ENCODE data around the gene SEMA4F. TPM values are rescaled to one million over a fixed set of nuclear protein-coding genes. Genes with fewer than 3 reads are reported as not detected.

SEMA4F gene
- polyA plus RNA-seq, 2 of the 4 experiments (the other 2 are of a cell fraction): 8.5 to 9.3 TPM

DNA sequence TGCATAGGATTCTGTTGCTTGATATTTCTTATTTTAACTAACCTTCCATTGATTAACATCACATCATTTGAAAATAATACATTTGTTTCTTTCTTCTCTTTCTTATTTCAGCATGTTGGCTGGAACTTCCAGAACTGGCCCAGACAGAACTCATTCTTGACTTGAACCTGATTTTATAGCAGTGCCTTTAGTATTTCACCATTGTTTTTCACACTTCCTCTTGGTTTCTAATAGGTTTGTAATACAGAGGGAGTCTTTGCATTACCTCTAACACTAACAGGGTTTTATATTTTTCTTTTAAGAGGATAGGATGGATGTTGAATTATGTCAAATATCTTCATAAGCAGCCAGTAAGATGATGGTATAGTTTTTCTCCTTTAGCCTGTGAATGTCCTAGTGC is 39.2 kb downstream of the SEMA4F start (continued):
- TF ChIP-seq, protein P1, sequence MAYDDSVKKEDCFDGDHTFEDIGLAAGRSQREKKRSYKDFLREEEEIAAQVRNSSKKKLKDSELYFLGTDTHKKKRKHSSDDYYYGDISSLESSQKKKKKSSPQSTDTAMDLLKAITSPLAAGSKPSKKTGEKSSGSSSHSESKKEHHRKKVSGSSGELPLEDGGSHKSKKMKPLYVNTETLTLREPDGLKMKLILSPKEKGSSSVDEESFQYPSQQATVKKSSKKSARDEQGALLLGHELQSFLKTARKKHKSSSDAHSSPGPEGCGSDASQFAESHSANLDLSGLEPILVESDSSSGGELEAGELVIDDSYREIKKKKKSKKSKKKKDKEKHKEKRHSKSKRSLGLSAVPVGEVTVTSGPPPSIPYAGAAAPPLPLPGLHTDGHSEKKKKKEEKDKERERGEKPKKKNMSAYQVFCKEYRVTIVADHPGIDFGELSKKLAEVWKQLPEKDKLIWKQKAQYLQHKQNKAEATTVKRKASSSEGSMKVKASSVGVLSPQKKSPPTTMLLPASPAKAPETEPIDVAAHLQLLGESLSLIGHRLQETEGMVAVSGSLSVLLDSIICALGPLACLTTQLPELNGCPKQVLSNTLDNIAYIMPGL (CRISPR knock-in tag; IDR thresholded peaks at IDR 0.05; ENCODE audit: borderline replicate concordance): no peak

GRCh38 chr2:74693668-74694067 is 39.6 kb downstream of the SEMA4F start:
- H3K4me3 ChIP-seq: no peak overlapping the region
- no peak for DNase-seq (ENCODE audit: low read depth in 1 of 2, low spot score in 1 of 2)
- CTCF ChIA-PET: interaction anchor here (1.2 to 13.5 kb wide), 2 partner anchors 143 to 183 kb away, joined by 3 to 120 read pairs; no protein-coding TSS in a partner anchor
- no peak for TF ChIP-seq EP300 (IDR thresholded peaks at IDR 0.05)
- no peak for TF ChIP-seq FOSB (CRISPR knock-in tag; IDR thresholded peaks at IDR 0.05)
- TF ChIP-seq NFE2L2 (conservative IDR thresholded peaks at IDR 0.05; ENCODE audit: low read length): no peak
- TF ChIP-seq TP53 (CRISPR knock-in tag; IDR thresholded peaks at IDR 0.05): no peak
- no peak for TF ChIP-seq SMC3 (IDR thresholded peaks at IDR 0.05)
- TF ChIP-seq PHF8 (IDR thresholded peaks at IDR 0.05; ENCODE audit: borderline replicate concordance, low read depth): no peak
- ATAC-seq: no peak
- POLR2A ChIA-PET: no interaction called here
- H3K9me3 ChIP-seq: no peaks in the 10 kb centered on the region
- no peak for FAIRE-seq
- no peak overlapping the region for H3K27ac ChIP-seq
- H3K4me1 ChIP-seq: peaks cover 3% of the 10 kb centered on the region; the same call in 1 of the 3 replicates
- H3K4me2 ChIP-seq: no peak overlapping the region
- 18% methylated on average over 1 of the region's 1 CpG for WGBS (ENCODE audit: missing lambda C conversion rate)

- H3K27ac ChIP-seq: no peak overlapping the region
- CTCF ChIA-PET: interaction anchor here (0.6 to 13.5 kb wide), 7 partner anchors 19 to 914 kb away, joined by 3 to 120 read pairs (median 3); no protein-coding TSS in a partner anchor
- no peak for DNase-seq (ENCODE audit: low read depth in 1 of 2, low spot score in 1 of 2)
These were observed 40.2 kb downstream of the SEMA4F start for GRCh38 chr2:74694281-74694680.

DNA sequence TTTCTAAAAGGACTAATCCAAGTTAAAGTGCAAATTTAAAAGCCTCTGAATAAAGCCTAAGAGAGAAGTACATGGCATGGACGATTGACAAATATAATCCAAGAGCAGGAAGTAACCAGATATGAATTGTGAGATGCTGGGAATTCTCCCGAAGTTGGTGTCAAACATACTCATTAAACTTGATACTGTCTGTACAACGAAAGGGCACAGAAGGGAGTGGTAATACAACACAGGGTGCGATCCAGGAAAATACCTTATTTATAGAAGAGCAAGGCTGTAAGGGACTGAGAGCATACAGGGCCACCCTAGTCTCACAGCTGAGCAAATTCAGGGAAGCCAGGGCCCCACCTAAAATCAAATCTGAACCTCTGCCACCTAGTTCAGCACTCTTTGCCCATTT is 41.6 kb downstream of the SEMA4F start:
- no peak for ATAC-seq
- Histone ChIP-seq H3K4me1 (peaks cover 3% of the 10 kb centered on the region; the same call in 1 of the 3 replicates), H3K27ac (no peak overlapping the region), H3K4me3 (no peak overlapping the region), H3K4me2 (no peak overlapping the region), H3K9me3 (no peaks in the 10 kb centered on the region)
- POLR2A ChIA-PET: interaction anchor here (0.7 kb wide), 1 partner anchor 670 kb away, joined by 3 read pairs; no protein-coding TSS in a partner anchor
- 34% methylated on average over 4 of the region's 4 CpGs for WGBS (ENCODE audit: missing lambda C conversion rate)
- no peak for FAIRE-seq
- TF ChIP-seq FOSL2 (IDR thresholded peaks at IDR 0.05) (no peak), FOSL2 (CRISPR knock-in tag; IDR thresholded peaks at IDR 0.05) (no peak), FOSB (CRISPR knock-in tag; IDR thresholded peaks at IDR 0.05) (no peak), ZNF302 (CRISPR knock-in tag; IDR thresholded peaks at IDR 0.05) (no peak), CHD2 (IDR thresholded peaks at IDR 0.05; ENCODE audit: low read length, partially characterized antibody) (no peak), TP53 (CRISPR knock-in tag; IDR thresholded peaks at IDR 0.05) (no peak), RARB (CRISPR knock-in tag; IDR thresholded peaks at IDR 0.05) (no peak), HOXB13 (CRISPR knock-in tag; IDR thresholded peaks at IDR 0.05; ENCODE audit: low read depth) (no peak), PHF8 (IDR thresholded peaks at IDR 0.05; ENCODE audit: borderline replicate concordance, low read depth) (no peak), TFCP2L1 (CRISPR knock-in tag; IDR thresholded peaks at IDR 0.05) (no peak), KDM5A (IDR thresholded peaks at IDR 0.05) (no peak), EP300 (IDR thresholded peaks at IDR 0.05) (no peak), HEYL (CRISPR knock-in tag; IDR thresholded peaks at IDR 0.05) (no peak)
- TF ChIP-seq, protein P2, sequence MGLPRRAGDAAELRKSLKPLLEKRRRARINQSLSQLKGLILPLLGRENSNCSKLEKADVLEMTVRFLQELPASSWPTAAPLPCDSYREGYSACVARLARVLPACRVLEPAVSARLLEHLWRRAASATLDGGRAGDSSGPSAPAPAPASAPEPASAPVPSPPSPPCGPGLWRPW (IDR thresholded peaks at IDR 0.05): no peak
- TF ChIP-seq, protein P3, sequence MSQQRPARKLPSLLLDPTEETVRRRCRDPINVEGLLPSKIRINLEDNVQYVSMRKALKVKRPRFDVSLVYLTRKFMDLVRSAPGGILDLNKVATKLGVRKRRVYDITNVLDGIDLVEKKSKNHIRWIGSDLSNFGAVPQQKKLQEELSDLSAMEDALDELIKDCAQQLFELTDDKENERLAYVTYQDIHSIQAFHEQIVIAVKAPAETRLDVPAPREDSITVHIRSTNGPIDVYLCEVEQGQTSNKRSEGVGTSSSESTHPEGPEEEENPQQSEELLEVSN (IDR thresholded peaks at IDR 0.05; ENCODE audit: borderline replicate concordance, low read depth): no peak
- TF ChIP-seq, protein P4, sequence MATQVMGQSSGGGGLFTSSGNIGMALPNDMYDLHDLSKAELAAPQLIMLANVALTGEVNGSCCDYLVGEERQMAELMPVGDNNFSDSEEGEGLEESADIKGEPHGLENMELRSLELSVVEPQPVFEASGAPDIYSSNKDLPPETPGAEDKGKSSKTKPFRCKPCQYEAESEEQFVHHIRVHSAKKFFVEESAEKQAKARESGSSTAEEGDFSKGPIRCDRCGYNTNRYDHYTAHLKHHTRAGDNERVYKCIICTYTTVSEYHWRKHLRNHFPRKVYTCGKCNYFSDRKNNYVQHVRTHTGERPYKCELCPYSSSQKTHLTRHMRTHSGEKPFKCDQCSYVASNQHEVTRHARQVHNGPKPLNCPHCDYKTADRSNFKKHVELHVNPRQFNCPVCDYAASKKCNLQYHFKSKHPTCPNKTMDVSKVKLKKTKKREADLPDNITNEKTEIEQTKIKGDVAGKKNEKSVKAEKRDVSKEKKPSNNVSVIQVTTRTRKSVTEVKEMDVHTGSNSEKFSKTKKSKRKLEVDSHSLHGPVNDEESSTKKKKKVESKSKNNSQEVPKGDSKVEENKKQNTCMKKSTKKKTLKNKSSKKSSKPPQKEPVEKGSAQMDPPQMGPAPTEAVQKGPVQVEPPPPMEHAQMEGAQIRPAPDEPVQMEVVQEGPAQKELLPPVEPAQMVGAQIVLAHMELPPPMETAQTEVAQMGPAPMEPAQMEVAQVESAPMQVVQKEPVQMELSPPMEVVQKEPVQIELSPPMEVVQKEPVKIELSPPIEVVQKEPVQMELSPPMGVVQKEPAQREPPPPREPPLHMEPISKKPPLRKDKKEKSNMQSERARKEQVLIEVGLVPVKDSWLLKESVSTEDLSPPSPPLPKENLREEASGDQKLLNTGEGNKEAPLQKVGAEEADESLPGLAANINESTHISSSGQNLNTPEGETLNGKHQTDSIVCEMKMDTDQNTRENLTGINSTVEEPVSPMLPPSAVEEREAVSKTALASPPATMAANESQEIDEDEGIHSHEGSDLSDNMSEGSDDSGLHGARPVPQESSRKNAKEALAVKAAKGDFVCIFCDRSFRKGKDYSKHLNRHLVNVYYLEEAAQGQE (IDR thresholded peaks at IDR 0.05): no peak
- no peak for DNase-seq (ENCODE audit: low read depth in 1 of 2, low spot score in 1 of 2)
- CTCF ChIA-PET: interaction anchor here (1.9 to 13.5 kb wide), 2 partner anchors 19 to 181 kb away, joined by 13 to 120 read pairs; no protein-coding TSS in a partner anchor

More at GRCh38 chr2:74694281-74694680, 40.2 kb downstream of the SEMA4F start:
- no peak for TF ChIP-seq NPAS2 (CRISPR knock-in tag; IDR thresholded peaks at IDR 0.05; ENCODE audit: borderline replicate concordance)
- no peak overlapping the region for H3K4me2 ChIP-seq
- 69% methylated on average over 3 of the region's 3 CpGs for WGBS (ENCODE audit: missing lambda C conversion rate)
- peaks cover 3% of the 10 kb centered on the region; the same call in 1 of the 3 replicates for H3K4me1 ChIP-seq
- H3K4me3 ChIP-seq: no peak overlapping the region
- H3K9me3 ChIP-seq: no peaks in the 10 kb centered on the region
- ATAC-seq: no peak
- no peak for FAIRE-seq
- POLR2A ChIA-PET: no interaction called here
